NCI-H748 (cell line): Measurements from ENCODE around the gene ACBD6.
"Not testable (repeated sequence)": the region's sequence is repeated elsewhere in the genome, so short reads cannot be mapped to it uniquely, and the experiment has no call there.

Experiments
- DNase-seq: peaks from one replicate; lab custom pipeline; 2025; ENCODE audit not compliant: unreplicated experiment; lab: John Stamatoyannopoulos, UW

Gene ACBD6, protein sequence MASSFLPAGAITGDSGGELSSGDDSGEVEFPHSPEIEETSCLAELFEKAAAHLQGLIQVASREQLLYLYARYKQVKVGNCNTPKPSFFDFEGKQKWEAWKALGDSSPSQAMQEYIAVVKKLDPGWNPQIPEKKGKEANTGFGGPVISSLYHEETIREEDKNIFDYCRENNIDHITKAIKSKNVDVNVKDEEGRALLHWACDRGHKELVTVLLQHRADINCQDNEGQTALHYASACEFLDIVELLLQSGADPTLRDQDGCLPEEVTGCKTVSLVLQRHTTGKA

DNA sequence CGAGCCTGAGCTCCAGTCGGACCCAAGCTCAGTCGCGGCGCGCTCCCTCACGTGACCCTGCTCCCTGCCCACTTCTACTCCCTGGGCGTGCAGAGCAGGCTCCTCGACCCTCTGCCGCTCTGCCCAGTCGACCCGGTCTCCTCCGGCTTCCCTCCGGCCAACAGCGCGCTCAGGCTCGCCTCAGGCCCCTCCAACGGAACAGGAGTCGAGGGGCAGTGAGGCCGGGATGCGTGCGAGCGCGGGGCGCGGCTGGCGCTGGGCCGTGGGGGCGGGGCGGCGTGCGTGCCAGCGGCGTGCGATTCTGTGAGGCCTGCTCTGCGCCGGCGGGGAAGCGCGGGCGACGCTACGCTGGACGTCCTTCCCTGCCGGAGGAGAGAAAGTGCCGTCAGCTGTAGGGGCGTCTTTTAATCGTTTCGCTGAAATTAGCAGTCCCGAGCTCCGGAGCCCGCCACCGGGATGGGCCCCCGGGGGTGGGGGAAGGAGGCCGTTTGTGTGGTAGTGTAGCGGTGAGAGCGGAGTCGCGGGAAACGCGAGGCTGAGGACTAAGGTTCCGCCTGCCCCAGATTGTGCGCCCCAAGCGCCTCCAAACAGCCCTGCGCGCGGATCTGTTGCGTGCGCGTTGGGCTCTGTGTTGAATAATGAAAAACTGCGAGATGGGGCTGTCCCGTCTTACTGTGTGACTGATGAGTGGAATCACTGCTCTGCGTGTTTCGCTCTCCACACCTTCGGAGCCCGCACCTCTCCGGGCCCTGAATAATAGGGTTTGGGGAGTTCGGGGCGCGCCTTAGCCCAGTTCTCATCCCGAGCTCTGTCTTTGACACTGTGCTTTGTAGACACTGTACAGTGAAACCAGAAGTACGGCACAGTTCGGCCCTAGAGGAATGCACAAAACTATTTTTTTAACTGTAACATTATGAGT lies at the start of gene ACBD6:
Gene ACBD6, minus strand, starts transcription at position 217 of the 919 bp plus-strand sequence. CDS start 311 bp downstream, outside the sequence.
- DNase-seq = peak; percentile 87

DNA sequence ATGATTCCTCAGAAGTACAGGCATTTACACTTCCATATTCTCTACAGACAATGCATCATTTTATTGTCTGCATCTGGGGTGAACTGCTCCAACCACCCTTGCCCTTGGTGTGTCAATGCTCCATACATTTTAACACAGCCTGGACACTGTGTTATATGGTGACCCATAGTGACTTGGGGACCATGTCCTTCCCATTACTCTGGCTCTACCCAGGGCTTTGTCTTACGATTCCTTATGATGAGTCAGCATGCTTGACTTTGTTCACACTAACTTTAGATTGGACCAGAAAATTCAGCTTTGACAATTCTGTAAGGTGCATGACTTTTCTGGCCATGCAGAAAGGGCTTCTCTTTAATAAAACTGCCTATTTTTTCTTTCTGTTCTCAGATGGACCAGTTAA lies 49.6 kb upstream of the ACBD6 start:
- no peak for DNase-seq

DNA sequence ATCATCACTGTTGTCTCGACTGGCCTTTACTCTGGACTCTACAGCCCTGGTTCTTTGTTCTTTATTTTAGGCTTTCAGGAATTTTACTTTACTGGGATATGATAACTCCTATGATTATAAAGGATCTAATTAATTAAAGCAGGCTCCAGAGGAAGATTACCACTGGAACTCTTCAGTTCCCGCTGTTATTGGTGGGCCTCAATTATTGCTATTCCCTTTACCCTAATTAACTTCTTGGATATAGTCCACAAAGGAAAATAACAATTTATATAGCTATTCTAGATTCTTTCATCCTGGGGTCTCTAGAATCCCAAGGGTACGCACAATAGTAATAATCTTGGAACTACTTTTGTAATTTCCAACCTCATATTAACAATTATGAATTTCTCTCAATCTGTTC lies 47.9 kb upstream of the ACBD6 start:
- no peak for DNase-seq

DNA sequence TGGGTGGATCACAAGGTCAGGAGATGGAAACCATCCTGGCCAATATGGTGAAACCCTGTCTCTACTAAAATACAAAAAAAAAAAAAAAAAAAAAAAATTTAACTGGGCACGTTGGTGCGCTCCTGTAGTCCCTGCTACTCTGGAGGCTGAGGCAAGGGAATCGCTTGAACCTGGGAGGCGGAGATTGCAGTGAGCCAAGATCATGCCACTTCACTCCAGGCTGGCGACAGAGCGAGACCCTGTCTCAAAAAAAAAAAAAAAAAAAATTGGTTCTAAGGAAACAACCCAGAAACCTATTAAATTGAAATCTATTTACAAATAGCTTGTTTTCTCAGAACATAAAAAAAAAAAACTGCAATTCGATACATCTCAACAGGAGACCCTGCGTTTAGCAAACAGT lies 47.4 kb upstream of the ACBD6 start:
- DNase-seq = not testable (repeated sequence)

DNA sequence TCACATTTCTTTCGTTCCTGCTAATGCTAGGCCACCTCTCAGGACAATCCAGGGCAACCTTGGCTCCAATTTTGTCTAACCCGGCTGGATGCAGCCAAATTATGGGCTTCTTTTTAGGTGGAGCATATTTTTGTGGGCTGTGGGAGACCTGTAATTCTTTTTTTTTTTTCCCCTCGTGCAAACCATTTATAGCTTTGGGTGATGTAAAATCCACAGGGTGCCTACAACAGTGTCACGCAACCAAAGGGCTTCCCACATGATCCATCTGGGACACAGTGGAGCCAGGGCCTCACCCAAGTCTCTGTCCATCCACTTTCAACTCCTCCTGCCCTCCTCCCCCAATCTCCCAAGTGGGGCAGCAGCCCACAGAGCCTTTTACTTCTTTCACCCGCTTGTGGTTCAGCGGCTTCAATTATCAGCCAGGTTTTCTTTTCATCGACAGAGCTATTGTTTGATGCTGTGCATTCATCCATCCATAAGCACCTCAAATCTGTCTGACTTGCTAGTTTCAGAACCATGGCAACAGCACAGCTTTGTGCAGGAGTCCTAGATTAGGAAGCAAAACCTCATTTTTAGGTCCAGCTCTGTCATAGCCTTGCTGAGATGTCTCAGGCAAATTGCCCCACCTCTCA lies 46.4 kb upstream of the ACBD6 start:
- DNase-seq = peak; percentile 79

DNA sequence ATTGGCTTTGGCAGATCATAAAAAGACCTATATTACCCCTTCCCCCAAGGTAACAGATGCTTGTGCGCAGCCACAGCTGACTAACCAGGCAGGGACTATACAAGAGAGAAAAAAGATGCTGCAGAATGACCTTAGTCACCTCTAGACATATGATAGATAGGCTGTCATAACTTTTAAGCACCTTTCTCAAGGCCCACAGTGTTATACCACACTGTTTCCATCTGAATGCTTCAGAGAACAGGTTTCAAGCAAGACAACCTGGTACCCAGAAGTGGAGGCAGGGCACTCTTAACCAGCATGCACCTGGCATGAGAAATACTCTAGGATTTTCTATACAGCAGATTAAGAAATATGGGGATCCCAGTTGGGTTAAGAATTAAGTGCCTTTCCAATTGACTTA lies 43.6 kb upstream of the ACBD6 start:
- no peak for DNase-seq

DNA sequence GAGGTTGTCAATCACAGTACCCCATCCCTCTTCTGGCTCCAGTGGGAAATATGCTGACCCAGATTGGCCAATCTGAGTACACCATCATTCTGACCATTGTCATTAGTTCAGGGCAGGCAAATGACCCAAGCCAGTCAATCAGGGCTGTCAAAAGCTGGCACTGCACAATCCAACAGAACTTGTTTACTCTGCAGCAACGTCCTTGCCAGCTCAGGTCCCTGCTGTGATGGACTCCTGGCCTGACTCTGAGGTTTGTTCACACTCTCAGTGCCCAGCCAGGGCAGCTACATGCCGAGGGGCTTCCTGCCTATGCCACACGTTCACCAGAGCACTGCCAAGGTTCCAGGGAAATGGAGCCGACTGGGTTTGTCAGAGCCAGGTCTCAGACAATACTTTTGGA lies 41.7 kb upstream of the ACBD6 start:
- DNase-seq = no peak

DNA sequence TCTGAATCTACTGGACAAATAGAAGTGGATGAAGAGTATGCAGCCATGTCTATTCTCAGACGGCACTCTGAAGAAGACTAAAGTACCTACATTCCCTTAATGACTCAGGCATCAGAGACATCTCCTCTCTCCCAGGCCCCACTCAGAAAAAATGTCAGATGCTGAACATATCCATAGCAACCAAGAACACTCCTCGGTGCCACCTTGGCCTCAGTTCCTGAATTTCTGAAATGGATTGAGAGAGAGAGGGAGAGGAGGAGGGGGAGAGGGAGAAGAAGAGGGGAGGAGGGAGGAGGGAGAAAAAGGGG lies 40.4 kb upstream of the ACBD6 start:
- DNase-seq = no peak

DNA sequence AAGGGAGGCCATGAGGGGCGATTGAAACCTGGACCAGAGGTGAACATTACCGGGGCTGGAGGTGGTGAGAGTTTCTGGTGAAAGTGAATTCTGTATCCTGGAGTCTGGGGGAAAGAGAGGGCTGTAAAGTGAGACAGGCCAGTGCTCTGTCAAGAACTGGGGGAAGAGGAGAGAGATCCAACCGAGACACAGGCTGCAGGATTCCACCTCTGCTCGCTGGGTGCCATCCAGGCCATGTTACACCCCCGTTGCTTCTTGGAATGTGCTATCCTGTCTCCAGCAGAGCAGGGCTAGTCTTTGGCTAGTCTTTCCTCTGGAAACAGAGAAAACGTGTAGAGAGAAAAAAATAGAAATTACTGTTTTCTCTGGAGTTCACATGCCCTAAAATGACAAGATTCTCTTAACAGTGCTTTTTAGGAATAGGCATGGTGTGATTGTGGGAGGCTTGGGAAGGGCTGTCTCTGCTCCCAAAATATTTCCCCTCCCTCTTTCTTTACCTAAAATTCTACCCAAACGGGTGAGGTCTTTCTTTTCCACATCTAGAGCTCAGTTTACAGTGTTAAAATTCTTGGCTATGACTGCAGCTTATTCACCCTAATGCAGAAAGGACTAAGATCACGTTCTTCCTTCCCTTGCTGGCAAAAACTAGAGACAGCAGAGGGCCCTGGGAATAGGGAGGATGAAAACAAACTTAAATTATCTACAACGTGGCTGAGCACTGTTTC lies 39.9 kb upstream of the ACBD6 start:
- no peak for DNase-seq

DNA sequence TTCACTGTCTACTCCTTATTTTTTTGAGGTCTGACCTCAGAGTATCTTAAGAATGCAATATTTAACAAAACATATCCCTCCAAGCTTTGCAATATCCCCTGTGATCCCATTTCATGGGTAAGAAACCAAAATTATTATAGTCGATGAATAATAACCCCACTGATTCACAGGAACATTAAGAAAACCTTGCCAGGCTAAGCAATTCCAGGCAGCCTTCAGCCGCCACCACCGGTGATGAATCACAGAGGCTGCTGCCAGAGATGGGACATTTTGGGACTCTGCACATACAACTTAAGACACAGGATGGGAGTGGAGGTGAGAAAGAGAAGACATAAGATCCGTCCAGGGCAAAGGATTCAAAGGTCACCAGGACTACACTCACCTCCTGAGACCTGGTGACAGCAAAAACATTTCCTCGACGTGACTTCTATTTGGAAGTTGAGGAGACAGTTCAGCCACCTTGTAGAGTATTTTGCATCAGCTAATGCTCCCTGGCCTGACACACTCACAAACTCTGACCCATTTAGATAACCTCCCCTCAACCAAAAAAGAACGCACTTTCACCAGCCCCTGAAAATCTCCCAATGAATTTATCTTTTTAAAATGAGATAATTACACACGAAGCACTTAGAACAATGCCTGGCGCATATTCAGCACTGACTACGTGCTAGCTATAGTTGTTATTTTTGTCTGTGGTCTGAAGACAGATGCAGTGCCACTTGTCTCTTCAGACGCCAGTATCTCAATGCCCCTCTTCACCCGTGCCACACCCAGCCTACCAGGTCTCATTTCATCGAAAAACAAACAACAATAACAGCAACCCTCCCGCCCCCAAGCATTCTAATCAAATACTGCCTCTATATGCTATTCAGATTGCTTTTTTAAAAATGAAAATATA lies 38.6 kb upstream of the ACBD6 start:
- DNase-seq = peak; percentile 29

DNA sequence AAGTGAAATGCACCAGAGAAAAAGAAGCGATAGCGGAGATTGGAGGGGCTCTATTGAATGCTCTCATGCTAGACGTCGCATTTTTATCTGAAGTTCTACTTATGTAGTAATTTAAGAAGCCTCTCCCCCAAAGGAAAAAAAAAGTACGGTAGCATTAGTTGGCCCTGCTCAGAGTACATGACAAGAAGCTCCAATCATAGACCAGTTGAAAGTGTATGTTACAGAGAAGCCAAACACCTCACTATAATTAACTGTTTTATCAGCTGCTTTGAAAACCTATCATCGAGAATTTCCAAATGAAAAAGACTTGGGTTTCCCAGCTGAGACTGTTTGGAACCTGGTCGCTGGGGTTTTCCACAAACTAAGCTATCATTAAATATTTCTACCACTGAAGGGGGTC lies 36.8 kb upstream of the ACBD6 start:
- no peak for DNase-seq

DNA sequence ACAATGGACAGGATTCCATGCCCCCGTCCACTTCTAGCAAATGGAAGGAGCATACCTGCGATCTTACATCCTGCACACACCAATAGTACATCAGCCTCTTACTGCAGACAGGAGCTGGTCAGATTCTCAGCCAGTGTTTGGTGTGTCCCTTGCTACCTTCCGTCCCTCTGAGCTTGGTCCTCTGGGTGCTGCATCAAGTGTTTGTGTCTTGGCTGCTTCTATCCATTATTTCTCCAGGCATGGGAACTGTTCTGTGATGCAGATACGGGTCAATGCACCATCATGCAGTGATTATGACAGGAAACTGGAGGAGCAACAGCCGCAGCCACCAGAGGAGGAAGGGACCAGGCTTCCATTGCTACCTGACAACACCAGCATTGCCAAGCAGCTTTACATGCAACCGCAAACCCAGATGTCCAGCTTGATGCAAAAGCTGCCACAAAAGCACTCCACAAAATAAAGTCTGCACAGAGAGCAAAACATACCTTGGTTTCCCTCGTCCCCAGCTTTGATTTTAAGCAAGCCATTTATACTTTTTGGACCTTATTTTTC lies 34.5 kb upstream of the ACBD6 start:
- DNase-seq = peak; percentile 3

DNA sequence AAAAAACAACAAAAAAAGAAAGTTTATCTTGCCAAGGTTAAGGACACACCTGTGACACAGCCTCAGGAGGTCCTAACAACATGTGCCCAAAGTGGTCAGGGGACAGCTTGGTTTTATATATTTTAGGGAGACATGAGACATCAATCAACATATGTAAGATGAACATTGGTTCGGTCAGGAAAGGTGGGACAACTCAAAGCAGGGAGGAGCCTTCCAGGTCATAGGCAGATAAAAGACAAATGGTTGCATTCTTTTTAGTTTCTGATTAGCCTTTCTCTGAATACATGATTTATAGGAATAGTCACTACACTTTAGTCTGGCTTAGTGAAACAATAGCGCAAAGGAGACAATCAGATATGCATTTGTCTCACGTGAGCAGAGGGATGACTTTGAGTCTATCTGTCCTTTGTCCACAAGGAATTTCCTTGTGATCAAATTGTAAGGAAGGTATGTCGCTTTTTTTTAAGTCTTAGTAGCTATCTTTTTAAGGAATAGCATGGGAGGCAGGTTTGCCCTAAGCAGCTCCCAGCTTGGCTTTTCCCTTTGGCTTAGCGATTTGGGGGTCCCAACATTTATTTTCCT lies 33.1 kb upstream of the ACBD6 start:
- no peak for DNase-seq

DNA sequence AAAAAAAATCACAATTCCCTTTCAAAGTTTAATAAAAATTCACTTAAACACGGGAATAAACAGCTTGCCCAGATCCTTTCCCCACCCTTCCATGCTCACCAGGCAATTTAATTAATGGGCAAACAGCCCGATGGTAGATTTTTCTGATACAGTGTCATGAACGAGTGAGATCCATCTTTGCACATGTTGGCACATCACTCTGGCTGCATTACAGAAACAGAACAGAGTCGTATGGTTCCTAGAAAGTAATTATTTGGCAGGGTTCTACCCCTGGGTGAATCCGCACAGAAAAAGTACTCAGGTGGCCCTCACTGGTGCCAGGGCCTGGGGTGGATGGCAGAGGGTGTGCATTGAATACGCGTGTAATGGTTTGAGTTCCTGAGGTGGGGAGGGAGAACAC lies 31.8 kb upstream of the ACBD6 start:
- DNase-seq = no peak

DNA sequence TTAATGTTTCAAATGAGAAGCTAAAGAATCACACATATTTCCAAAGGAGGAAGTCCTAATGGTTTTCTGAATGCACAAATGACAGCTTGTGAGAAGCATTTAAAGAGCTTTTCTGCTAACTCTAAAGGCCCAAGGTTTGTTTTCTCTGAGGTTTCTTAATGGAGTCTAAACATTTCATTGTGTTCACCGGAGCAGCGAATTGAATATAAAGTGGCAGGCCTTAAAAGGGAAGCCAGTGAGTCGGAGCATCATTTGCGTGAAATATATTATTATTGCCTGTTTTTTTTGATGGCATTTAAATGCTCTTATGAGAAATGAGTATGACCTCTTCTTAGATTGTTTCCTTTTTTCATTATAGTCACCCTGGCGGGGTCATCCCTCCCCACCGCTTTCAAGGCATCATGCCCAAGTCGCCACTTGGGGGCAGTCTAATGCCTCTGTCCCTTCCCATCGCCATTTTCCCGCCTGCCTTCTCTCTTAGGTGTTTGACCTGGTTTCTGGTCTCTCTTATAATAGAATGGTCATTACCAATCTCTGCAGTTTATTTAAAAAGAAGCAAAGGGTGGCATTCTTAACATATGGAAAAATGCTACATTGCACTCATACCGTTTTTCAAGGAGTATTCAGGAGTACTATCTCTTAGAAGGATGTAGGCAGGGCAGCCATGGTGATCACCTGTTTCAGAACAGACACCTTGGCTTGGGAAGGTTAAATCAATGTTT lies 31.1 kb upstream of the ACBD6 start:
- peak; percentile 69 for DNase-seq

DNA sequence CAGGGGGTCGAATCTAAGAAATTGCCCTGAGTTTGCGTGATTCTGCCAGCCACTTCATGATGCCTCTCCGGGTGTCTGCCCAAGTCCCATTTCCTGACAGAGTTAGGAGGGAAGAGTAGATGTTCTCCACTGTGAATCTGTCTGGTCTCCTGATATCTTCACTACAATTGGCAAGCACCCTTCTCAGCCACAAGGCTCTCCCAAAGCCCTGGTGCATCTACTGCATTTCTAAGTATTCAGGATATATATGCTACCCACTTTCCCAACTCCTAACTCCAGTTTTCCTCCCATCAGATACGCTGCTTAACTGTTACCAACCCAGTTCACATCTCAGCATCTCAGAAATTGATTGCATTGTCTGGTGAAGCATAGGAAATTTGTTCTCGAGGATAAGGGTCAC lies 30.5 kb upstream of the ACBD6 start:
- DNase-seq = no peak

DNA sequence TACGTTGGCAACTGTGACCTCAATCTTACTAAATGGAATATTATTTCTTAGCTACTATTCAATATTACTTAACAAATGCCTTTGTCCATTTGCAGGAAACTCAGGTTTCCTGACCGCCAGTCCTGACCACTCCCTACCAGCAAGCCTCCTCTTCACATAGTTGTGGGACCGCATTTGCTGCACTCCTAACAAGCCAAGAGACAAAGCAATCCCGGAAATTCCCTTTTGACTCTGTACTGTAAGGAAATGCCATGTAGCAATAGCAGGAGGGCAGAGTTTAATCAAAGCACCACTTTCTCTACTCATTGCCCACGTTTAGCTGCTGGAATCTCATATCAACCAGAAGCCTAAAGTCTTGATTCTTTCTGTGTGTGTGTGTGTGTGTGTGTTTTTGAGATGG lies 28.1 kb upstream of the ACBD6 start:
- peak; percentile 2 for DNase-seq

DNA sequence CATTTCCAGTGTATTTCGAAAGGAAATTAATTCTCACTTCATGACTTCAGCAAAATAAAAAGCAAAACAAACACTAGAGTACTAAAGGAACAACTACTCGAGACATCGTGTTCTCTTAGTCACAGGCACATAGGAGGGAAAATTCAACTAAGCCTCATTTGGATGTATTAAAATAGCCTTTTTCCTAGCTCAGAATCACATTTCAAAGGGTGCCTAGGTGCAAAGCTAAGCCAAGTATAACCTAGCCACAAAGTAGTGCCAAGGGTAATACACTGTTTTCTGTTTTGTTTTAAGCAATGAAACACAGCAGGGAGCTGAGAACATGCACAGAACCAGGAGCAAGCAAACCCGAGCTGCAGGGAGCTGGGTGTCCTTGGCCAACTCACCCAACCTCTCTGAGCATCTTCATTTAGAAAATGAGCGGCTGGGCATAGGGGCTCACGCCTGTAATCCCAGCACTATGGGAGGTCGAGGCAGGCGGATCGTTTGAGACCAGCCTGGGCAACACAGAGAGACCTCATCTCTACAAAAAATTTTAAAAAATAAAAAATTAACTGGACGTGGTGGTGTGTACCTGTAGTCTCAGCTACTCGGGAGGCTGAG lies 26.6 kb upstream of the ACBD6 start:
- DNase-seq = no peak
